ENCODE results near the gene INO80B.

- TF ChIP-seq CTCF (IDR thresholded peaks at IDR 0.05): no peak
- no peak for TF ChIP-seq EZH2 (IDR thresholded peaks at IDR 0.05; ENCODE audit: borderline replicate concordance, insufficient read depth, low read depth, low read length, poor library complexity, severe bottlenecking)
These were observed 41.7 kb upstream of the INO80B start for GRCh38 chr2:74413001-74413698.

All from B cell (primary cell).